Testis (tissue), 3 donors: ENCODE results near the gene MYO7A. TPM values are rescaled to one million over a fixed set of nuclear protein-coding genes. Genes with fewer than 3 reads are reported as not detected.

Experiments
- DNase-seq: peaks from one replicate; pipeline ENCODE4 v3.0.0-alpha.2; 2019
- H3K27ac ChIP-seq, 2 donors: fragments of 200-600 bp; sonication (generic); one replicate each; pipeline ENCODE4 v1.5.1; 2019
- H3K27me3 ChIP-seq: fragments of 200-600 bp; sonication (generic); one replicate; pipeline ENCODE4 v1.5.1; 2019
- H3K36me3 ChIP-seq: fragments of 200-600 bp; sonication (generic); one replicate; pipeline ENCODE4 v1.5.1; 2017; ENCODE audit warnings: low read depth; ENCODE audit errors: missing control alignments
- H3K4me1 ChIP-seq: fragments of 200-600 bp; sonication (generic); one replicate; pipeline ENCODE4 v1.5.1; 2019
- H3K4me3 ChIP-seq, 2 donors: fragments of 200-600 bp; sonication (generic); one replicate each; pipeline ENCODE4 v1.5.1; 2017 to 2019
- H3K9me3 ChIP-seq: fragments of 200-600 bp; sonication (generic); one replicate; pipeline ENCODE4 v1.5.1; 2017
- CTCF ChIP-seq, 3 experiments: fragments of 450-650 bp in 2 of 3; fragments of 200-600 bp in 1 of 3; sonication (generic) in 1 of 3; IDR thresholded peaks; one replicate each; pipeline ENCODE4 v1.5.1; 2016 to 2019; ENCODE audit warnings: antibody characterized with exemption in 3 of 3, mild to moderate bottlenecking in 2 of 3, moderate library complexity in 1 of 3
- POLR2A ChIP-seq: fragments of 450-650 bp; IDR thresholded peaks from one replicate; pipeline ENCODE4 v1.6.1; 2017; ENCODE audit warnings: antibody characterized with exemption, mild to moderate bottlenecking, moderate library complexity
- WGBS, 2 donors: methylation state at CpG; one replicate each; pipeline ENCODE4 v1.1.5; 2018; 5-methylcytosine and 5-hydroxymethylcytosine counted together
- intact Hi-C: fragments of 100-400 bp; cut with DNase I; formaldehyde crosslinking; loops from one replicate; pipeline ENCODE4 v1.15.1; 2023; ENCODE audit warnings: low total_unique reads
- polyA plus RNA-seq: library from polyadenylated mRNA; stranded (reverse); fragments of 350-450 nt; fragmentation: Illumina TruSeq; extraction: RNeasy Lipid Tissue Mini Kit (QIAGEN cat#74804); gene quantifications from one replicate; pipeline ENCODE4 v1.2.3, GENCODE V29; 2014; ENCODE audit warnings: low read depth, low replicate concordance; ENCODE audit not compliant: insufficient read depth
- total RNA-seq, 2 donors: library from RNA; depleted of rRNA; stranded (reverse); fragments of >200 nt; gene quantifications; one replicate each; pipeline ENCODE4 v1.2.3, GENCODE V29; 2016

Gene MYO7A
- total and polyA plus RNA-seq, 3 donors from 2014 or later = 40.1 to 239 (median 161) TPM

GRCh38 chr11:77200351-77201268 lies 72.6 kb downstream of the MYO7A start:
- Histone ChIP-seq H3K27ac (no peak overlapping the region), H3K4me3 (no peak overlapping the region), H3K27me3 (no peaks in the 10 kb centered on the region), H3K4me1 (peaks cover 10% of the 10 kb centered on the region), H3K9me3 (no peaks in the 10 kb centered on the region), H3K36me3 (no peaks in the 10 kb centered on the region)
- WGBS, 2 donors = 63 to 65% methylated on average over 10 to 11 of the region's 12 CpGs
- intact Hi-C loops = no loop called here
- TF ChIP-seq CTCF (IDR thresholded peaks at IDR 0.05) = no peak
- TF ChIP-seq POLR2A = no peak
- peak; percentile 22 for DNase-seq

GRCh38 chr11:77201370-77201769 lies 73.3 kb downstream of the MYO7A start:
- Histone ChIP-seq H3K4me1 (peaks cover 7% of the 10 kb centered on the region), H3K27me3 (no peaks in the 10 kb centered on the region), H3K36me3 (no peaks in the 10 kb centered on the region), H3K9me3 (no peaks in the 10 kb centered on the region), H3K27ac (no peak overlapping the region), H3K4me3 (no peak overlapping the region)
- no peak for TF ChIP-seq POLR2A
- no peak for TF ChIP-seq CTCF (IDR thresholded peaks at IDR 0.05)
- WGBS, 2 donors = 89 to 98% methylated on average over 6 to 11 of the region's 11 CpGs
- DNase-seq = peak; percentile 12
- intact Hi-C loops = no loop called here

GRCh38 chr11:77201991-77202841 lies 74.2 kb downstream of the MYO7A start:
- Histone ChIP-seq H3K27ac (no peak overlapping the region), H3K4me1 (peaks cover 3% of the 10 kb centered on the region), H3K27me3 (no peaks in the 10 kb centered on the region), H3K4me3 (no peak overlapping the region), H3K9me3 (no peaks in the 10 kb centered on the region), H3K36me3 (no peaks in the 10 kb centered on the region)
- peak; percentile 11 for DNase-seq
- intact Hi-C loops = no loop called here
- WGBS, 2 donors = 93 to 94% methylated on average over 11 to 23 of the region's 23 CpGs
- no peak for TF ChIP-seq POLR2A
- no peak for TF ChIP-seq CTCF (IDR thresholded peaks at IDR 0.05)

GRCh38 chr11:77202941-77203900 lies 75.2 kb downstream of the MYO7A start:
- intact Hi-C loops = no loop called here

More at GRCh38 chr11:77202941-77203900, 75.2 kb downstream of the MYO7A start:
- no peak for TF ChIP-seq CTCF (IDR thresholded peaks at IDR 0.05)
- TF ChIP-seq POLR2A = no peak
- H3K9me3 ChIP-seq = no peaks in the 10 kb centered on the region
- WGBS, 2 donors = 83 to 91% methylated on average over 6 to 25 of the region's 25 CpGs
- no peaks in the 10 kb centered on the region for H3K36me3 ChIP-seq
- H3K4me3 ChIP-seq = no peak overlapping the region
- H3K4me1 ChIP-seq = peaks cover 3% of the 10 kb centered on the region
- peak; percentile 8 for DNase-seq
- no peaks in the 10 kb centered on the region for H3K27me3 ChIP-seq
- H3K27ac ChIP-seq = no peak overlapping the region
